Measurements from ENCODE around the gene SLC29A3. TPM values are rescaled to one million over a fixed set of nuclear protein-coding genes. Genes with fewer than 3 reads are reported as not detected.

The SLC29A3 gene
- total and polyA plus RNA-seq, 2 of the 8 experiments (the other 6 are each of a cell fraction or from before 2014, with no cell fraction given), result 14.0 to 24.6 TPM

DNA sequence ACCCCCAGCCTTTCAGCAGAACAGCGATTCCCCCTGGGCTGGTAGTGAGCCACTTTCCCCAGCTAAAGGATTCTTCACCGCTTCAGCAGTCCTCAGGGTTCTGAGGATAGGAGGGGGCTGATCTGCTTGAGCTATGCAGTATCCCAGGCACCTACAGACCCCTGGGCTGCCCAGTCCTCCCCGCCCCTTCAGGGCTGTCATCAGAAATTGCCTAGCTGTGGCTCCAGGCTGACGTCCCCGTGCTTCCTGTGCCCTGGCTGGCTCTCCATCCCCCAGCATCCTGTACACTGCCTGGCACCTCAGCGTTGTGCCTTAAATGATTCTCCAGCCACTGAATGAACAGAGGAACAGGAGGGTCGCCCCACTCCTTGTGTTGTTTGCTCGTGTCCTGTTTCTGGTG lies 39.2 kb downstream of the SLC29A3 start (continued):
- TF ChIP-seq MAFK (IDR thresholded peaks at IDR 0.05; ENCODE audit: low read depth, low read length), result no peak
- TF ChIP-seq, protein P1, sequence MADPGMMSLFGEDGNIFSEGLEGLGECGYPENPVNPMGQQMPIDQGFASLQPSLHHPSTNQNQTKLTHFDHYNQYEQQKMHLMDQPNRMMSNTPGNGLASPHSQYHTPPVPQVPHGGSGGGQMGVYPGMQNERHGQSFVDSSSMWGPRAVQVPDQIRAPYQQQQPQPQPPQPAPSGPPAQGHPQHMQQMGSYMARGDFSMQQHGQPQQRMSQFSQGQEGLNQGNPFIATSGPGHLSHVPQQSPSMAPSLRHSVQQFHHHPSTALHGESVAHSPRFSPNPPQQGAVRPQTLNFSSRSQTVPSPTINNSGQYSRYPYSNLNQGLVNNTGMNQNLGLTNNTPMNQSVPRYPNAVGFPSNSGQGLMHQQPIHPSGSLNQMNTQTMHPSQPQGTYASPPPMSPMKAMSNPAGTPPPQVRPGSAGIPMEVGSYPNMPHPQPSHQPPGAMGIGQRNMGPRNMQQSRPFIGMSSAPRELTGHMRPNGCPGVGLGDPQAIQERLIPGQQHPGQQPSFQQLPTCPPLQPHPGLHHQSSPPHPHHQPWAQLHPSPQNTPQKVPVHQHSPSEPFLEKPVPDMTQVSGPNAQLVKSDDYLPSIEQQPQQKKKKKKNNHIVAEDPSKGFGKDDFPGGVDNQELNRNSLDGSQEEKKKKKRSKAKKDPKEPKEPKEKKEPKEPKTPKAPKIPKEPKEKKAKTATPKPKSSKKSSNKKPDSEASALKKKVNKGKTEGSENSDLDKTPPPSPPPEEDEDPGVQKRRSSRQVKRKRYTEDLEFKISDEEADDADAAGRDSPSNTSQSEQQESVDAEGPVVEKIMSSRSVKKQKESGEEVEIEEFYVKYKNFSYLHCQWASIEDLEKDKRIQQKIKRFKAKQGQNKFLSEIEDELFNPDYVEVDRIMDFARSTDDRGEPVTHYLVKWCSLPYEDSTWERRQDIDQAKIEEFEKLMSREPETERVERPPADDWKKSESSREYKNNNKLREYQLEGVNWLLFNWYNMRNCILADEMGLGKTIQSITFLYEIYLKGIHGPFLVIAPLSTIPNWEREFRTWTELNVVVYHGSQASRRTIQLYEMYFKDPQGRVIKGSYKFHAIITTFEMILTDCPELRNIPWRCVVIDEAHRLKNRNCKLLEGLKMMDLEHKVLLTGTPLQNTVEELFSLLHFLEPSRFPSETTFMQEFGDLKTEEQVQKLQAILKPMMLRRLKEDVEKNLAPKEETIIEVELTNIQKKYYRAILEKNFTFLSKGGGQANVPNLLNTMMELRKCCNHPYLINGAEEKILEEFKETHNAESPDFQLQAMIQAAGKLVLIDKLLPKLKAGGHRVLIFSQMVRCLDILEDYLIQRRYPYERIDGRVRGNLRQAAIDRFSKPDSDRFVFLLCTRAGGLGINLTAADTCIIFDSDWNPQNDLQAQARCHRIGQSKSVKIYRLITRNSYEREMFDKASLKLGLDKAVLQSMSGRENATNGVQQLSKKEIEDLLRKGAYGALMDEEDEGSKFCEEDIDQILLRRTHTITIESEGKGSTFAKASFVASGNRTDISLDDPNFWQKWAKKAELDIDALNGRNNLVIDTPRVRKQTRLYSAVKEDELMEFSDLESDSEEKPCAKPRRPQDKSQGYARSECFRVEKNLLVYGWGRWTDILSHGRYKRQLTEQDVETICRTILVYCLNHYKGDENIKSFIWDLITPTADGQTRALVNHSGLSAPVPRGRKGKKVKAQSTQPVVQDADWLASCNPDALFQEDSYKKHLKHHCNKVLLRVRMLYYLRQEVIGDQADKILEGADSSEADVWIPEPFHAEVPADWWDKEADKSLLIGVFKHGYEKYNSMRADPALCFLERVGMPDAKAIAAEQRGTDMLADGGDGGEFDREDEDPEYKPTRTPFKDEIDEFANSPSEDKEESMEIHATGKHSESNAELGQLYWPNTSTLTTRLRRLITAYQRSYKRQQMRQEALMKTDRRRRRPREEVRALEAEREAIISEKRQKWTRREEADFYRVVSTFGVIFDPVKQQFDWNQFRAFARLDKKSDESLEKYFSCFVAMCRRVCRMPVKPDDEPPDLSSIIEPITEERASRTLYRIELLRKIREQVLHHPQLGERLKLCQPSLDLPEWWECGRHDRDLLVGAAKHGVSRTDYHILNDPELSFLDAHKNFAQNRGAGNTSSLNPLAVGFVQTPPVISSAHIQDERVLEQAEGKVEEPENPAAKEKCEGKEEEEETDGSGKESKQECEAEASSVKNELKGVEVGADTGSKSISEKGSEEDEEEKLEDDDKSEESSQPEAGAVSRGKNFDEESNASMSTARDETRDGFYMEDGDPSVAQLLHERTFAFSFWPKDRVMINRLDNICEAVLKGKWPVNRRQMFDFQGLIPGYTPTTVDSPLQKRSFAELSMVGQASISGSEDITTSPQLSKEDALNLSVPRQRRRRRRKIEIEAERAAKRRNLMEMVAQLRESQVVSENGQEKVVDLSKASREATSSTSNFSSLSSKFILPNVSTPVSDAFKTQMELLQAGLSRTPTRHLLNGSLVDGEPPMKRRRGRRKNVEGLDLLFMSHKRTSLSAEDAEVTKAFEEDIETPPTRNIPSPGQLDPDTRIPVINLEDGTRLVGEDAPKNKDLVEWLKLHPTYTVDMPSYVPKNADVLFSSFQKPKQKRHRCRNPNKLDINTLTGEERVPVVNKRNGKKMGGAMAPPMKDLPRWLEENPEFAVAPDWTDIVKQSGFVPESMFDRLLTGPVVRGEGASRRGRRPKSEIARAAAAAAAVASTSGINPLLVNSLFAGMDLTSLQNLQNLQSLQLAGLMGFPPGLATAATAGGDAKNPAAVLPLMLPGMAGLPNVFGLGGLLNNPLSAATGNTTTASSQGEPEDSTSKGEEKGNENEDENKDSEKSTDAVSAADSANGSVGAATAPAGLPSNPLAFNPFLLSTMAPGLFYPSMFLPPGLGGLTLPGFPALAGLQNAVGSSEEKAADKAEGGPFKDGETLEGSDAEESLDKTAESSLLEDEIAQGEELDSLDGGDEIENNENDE (IDR thresholded peaks at IDR 0.05; ENCODE audit: insufficient replicate concordance, low read length), result no peak
- TF ChIP-seq ZNF274 (IDR thresholded peaks at IDR 0.05; ENCODE audit: borderline replicate concordance, extremely low read depth, low read length), result no peak
- no peak for TF ChIP-seq CBX8 (IDR thresholded peaks at IDR 0.05; ENCODE audit: borderline replicate concordance, low read depth, low read length)

Measured in H1 (cell line).